GM21723 (cell line): ENCODE measurements around the gene MAGEB1.

Experiments
- ATAC-seq: cut with Tn5 transposase; IDR thresholded peaks from one replicate; pipeline ENCODE4 v1.9.1; 2021; ENCODE audit warnings: mild to moderate bottlenecking, moderate library complexity; ENCODE audit not compliant: unreplicated experiment

MAGEB1 gene, protein sequence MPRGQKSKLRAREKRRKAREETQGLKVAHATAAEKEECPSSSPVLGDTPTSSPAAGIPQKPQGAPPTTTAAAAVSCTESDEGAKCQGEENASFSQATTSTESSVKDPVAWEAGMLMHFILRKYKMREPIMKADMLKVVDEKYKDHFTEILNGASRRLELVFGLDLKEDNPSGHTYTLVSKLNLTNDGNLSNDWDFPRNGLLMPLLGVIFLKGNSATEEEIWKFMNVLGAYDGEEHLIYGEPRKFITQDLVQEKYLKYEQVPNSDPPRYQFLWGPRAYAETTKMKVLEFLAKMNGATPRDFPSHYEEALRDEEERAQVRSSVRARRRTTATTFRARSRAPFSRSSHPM

DNA sequence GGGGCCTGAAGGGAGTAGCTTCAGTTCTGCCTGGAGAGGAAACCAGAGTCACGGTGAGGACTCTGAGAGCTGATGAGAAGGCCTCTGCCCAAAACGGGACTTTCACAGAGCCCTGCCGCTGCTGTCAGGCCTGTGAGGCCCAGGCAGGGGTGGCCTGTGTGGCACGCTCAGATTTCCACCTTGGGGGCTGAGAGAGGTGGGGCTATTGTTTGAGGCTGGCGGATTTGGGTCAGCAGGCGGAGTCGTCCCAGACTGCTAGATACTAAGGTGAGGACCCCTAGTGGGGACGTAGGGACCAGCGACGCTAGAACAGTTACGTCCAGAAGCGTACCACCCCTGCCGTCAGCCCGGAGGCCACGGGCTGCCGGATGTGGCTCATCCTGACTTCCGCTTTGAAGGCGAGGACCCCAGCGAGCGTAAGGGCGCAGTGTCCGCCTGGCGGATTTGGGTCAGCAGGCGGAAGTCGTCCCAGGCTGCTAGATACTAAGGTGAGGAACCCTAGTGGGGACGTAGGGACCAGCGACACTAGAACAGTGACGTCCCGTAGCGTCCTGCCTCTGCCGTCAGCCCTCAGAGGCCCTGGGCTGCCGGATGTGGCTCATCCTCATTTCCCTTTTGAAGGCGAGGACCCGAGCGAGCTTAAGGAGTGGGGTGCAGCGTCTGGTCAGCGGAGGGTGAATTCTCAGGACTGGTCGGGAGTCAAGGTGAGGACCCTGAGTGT lies at the start of gene MAGEB1:
MAGEB1 (plus strand) TSS at position 378 of the 721 bp plus-strand sequence. CDS start 3,348 bp downstream, outside the sequence.
- ATAC-seq = no peak

DNA sequence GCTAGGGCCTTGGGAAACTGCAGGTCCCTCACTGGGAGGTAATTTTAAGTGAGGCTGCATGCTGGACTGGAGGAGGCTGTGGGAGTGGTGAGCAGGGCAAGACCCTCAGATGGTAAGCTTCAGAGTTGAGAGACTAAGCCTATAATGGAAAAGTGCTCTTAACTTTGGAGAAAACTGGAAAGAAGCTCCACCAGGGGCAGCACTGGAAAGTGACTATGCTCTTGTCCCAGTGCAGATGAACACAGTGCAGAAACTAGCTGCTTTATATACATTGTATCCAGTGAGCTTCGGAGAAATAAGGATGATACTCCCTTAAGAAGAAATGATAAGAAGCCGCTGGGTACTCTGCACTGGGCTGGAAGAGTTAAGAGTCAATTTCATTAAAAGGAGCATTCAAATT lies 34.8 kb upstream of the MAGEB1 start:
- no peak for ATAC-seq

DNA sequence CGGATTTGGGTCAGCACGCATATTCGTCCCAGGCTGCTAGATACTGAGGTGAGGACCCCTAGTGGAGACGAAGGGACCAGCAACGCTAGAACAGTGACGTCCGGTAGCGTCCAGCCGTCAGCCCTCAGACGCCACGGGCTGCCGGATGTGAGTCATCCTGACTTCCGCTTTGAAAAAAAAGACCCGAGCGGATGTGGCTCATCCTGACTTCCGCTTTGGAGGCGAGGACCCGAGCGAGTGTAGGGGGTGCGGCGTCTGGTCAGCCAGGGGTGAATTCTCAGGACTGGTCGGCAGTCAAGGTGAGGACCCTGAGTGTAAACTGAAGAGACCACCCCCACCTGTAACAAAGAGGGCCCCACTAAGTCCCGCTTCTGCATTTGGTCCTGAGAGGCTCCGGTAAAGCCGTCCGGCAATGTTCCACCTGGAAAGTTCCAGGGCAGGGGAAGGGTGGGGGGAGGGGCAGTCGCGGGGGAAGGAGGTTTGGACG lies 31.5 kb upstream of the MAGEB1 start, which contains the start of gene MAGEB2:
MAGEB2 (plus strand) TSS at position 207 of the 487 bp plus-strand sequence. CDS start 3,018 bp downstream, outside the sequence.
- ATAC-seq = no peak

GRCh38 chrX:30217465-30217864 lies 29.5 kb upstream of the MAGEB1 start:
- no peak for ATAC-seq

- no peak for ATAC-seq
Measured at GRCh38 chrX:30219372-30219771, 27.6 kb upstream of the MAGEB1 start.

DNA sequence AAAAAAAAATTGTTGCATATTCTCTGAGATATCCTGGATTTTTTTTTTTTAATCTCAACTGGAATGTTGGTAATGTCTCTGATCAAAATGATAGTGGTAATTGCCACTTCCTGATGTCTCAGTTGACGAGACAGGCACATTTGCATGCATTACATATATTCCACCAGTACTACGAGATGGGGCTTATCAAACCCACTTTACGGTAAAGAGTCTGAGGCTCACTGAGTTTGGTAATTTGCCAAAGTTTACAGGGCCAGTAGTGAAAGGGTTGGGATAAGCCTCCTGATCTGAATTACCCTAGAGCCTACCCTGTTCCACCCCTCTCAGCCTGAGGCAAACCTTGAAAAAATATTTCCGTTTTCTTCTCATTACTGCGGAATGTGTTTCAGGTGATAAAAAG lies 26.3 kb upstream of the MAGEB1 start:
- no peak for ATAC-seq

DNA sequence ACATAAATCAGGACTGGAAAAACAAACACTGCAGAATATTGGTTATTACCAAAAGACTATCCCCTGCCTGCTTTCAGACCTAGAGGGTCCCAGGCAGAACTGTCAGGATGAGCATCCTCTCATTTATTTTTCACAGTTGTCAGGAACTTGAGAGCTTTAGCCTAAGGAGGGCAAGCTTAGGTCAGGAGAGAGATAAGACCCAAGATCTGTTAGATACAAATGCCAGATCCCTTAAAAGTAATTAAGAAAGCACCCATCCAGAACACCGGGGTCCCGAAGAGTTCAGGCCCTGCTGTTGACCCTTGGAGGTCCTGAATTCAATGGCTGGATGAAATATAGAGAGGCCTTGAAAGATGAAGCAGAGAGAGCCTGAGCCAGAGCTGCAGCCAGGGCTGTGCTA lies 22.4 kb upstream of the MAGEB1 start:
- no peak for ATAC-seq

DNA sequence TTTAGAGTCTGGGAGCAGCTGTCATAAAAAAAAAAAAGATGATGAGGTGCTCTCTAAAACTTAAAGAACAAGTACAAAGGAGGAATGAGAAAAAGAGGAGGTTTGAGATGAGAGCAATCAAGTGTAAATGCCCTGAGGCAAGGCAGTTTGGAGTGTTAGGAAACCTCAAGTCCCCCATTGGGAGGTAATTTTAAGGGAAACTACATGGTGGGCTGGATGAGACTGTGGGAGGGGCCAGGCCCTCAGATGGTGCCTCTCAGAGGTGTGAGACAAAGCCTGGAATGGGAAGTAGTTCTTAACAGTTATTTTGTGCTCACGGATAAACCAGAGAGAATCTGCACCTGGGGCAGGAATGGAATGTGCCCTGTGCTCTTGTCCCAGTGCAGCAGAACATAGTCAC lies 18.4 kb upstream of the MAGEB1 start:
- no peak for ATAC-seq

- no peak for ATAC-seq
Measured at GRCh38 chrX:30230395-30230794, 16.6 kb upstream of the MAGEB1 start, which contains the start of gene MAGEB3. TSS of gene MAGEB3 (plus strand) at chrX:30230657. CDS start at chrX:30235925, 5,268 bp downstream.

DNA sequence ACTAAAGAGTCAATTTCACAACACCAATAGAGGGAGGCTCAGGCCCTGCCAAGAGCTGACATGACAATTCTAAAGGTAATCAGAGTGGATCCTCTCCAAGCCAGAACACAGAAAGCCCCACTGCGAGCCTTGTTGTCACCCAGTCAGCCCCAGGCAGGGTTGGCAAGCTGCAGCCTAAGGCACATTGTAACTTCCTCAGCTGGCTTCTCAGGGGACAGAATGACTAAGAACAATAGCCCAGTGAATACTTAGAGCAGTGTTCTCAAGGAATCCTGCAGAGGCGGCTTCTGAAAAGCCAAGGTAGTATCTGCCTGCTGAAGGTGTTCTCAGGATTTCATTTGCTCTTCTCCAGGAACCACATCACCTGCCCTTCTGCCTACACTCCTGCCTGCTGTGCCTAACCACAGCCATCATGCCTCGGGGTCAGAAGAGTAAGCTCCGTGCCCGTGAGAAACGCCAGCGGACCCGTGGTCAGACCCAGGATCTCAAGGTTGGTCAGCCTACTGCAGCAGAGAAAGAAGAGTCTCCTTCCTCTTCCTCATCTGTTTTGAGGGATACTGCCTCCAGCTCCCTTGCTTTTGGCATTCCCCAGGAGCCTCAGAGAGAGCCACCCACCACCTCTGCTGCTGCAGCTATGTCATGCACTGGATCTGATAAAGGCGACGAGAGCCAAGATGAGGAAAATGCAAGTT lies 5.1 kb upstream of the MAGEB1 start, which contains the start of gene MAGEB4:
MAGEB4 (plus strand) TSS at position 277 of the 692 bp plus-strand sequence; CDS start at position 413, 136 bp downstream.
- ATAC-seq = no peak

GRCh38 chrX:30248854-30249253 lies 1.9 kb downstream of the MAGEB1 start:
- peak; percentile 58 for ATAC-seq

- ATAC-seq = peak; percentile 76
Measured at GRCh38 chrX:30253257-30253656, 6.3 kb downstream of the MAGEB1 start.

DNA sequence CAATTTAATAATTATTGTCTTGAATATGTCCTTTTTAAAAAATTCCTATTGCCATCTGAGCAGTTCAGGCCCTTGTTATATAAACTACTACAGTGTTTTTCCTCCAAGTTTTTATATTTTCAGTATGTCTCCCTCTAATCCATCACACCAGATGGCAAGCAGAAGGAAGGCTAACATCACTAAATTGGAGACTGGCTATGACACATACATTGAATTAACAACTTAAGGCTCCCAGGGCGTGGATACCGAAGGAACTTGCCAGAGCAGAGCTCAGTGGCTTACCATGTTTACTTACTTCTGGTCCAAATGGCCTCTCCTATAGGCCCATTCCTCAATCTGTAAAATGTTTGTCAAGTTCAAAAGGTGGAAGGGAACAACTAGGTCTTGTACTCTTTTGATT lies 13.0 kb downstream of the MAGEB1 start:
- ATAC-seq = no peak

GRCh38 chrX:30261012-30261411 lies 14.1 kb downstream of the MAGEB1 start:
- no peak for ATAC-seq

- no peak for ATAC-seq
Measured at GRCh38 chrX:30262763-30263162, 15.8 kb downstream of the MAGEB1 start.

GRCh38 chrX:30270639-30271038 lies 23.7 kb downstream of the MAGEB1 start:
- no peak for ATAC-seq

DNA sequence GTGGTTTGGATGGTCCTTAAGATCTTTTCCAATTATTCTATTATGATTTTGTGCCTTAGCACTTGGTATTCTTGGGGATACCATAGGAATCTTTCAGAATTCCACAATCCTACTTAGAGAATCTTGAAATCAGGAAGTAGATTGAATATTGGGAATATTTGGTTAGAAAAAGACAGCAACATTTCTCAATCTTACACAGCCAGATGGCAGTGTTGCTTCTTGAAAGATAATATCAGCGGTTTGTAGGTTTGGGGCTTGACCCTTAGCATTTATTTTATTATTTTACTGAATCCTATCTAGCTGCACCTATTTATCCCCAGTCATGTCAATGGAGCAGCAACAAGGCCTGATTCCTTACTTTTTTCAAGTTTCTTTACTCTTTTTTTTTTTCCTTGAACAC lies 28.6 kb downstream of the MAGEB1 start:
- ATAC-seq = no peak

DNA sequence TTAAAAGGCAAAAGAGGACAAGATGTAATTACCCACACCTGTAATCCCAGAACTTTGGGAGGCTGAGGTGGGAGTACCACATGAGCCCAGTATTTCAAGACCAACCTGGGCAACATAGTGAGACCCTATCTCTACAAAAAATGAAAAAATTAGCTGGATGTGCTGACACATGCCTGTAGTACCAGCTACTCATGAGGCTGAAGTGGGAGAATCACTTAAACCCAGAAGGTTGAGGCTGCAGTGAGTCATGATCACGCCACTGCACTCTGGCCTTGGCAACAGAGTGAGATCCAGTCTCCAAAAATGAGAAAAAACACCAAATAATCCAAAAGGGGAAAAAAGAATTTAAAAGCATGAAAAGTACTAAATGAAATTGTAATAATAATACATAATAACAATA lies 31.4 kb downstream of the MAGEB1 start:
- ATAC-seq = no peak

GRCh38 chrX:30280428-30280827 lies 33.5 kb downstream of the MAGEB1 start:
- no peak for ATAC-seq

GRCh38 chrX:30282527-30282926 lies 35.6 kb downstream of the MAGEB1 start:
- no peak for ATAC-seq
